HCT116 (cell line): ENCODE results near the gene ODAPH.

Experiments
- ATF3 ChIP-seq: IDR thresholded peaks from 2 replicates; pipeline ENCODE4 v1.6.1; 2012
- MAX ChIP-seq: IDR thresholded peaks from 2 replicates; pipeline ENCODE4 v1.6.1; 2012
- POLR2A ChIP-seq: IDR thresholded peaks from 2 replicates; pipeline ENCODE4 v1.7.0; 2011; ENCODE audit warnings: borderline replicate concordance; ENCODE audit not compliant: insufficient read depth, insufficient read length; ENCODE audit errors: extremely low read depth
- POLR2AphosphoS5 ChIP-seq: IDR thresholded peaks from 2 replicates; pipeline ENCODE4 v1.6.1; 2011; ENCODE audit warnings: mild to moderate bottlenecking, low read depth, low read length, moderate library complexity
- RAD21 ChIP-seq: IDR thresholded peaks from 2 replicates; pipeline ENCODE4 v1.6.1; 2012; ENCODE audit warnings: low read depth, mild to moderate bottlenecking
- SRF ChIP-seq: IDR thresholded peaks from 2 replicates; pipeline ENCODE4 v1.6.1; 2012; ENCODE audit warnings: low read depth
- YY1 ChIP-seq: IDR thresholded peaks from 2 replicates; pipeline ENCODE4 v1.6.1; 2011; ENCODE audit warnings: low read length, low read depth, moderate library complexity, mild to moderate bottlenecking; ENCODE audit not compliant: insufficient replicate concordance; ENCODE audit errors: extremely low read depth
- ZFX ChIP-seq: fragments of 450-650 bp; IDR thresholded peaks from 2 replicates; pipeline ENCODE4 v1.6.1; 2017
- TF ChIP-seq, protein P1 (sequence below), 3 experiments: fragments of 200-600 bp in 1 of 3; sonication (generic) in 1 of 3; IDR thresholded peaks in 2 of 3; conservative IDR thresholded peaks in 1 of 3; 2 replicates each; pipeline ENCODE4 v1.5.1; 2012 to 2017; ENCODE audit warnings: low read depth in 2 of 3, low read length in 2 of 3, antibody characterized with exemption in 1 of 3, borderline replicate concordance in 1 of 3, control low read depth in 1 of 3, mild to moderate bottlenecking in 1 of 3, mixed read lengths in 1 of 3, mixed run types in 1 of 3, moderate library complexity in 1 of 3; ENCODE audit not compliant: insufficient read depth in 1 of 3

GRCh38 chr4:75598390-75598789 lies 42.5 kb downstream of the ODAPH start:
- no peak for TF ChIP-seq ATF3
- no peak for TF ChIP-seq YY1
- no peak for TF ChIP-seq POLR2AphosphoS5
- TF ChIP-seq, protein P1, sequence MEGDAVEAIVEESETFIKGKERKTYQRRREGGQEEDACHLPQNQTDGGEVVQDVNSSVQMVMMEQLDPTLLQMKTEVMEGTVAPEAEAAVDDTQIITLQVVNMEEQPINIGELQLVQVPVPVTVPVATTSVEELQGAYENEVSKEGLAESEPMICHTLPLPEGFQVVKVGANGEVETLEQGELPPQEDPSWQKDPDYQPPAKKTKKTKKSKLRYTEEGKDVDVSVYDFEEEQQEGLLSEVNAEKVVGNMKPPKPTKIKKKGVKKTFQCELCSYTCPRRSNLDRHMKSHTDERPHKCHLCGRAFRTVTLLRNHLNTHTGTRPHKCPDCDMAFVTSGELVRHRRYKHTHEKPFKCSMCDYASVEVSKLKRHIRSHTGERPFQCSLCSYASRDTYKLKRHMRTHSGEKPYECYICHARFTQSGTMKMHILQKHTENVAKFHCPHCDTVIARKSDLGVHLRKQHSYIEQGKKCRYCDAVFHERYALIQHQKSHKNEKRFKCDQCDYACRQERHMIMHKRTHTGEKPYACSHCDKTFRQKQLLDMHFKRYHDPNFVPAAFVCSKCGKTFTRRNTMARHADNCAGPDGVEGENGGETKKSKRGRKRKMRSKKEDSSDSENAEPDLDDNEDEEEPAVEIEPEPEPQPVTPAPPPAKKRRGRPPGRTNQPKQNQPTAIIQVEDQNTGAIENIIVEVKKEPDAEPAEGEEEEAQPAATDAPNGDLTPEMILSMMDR (IDR thresholded peaks at IDR 0.05 in 2 of 3, conservative IDR thresholded peaks at IDR 0.05 in 1 of 3; ENCODE audit: borderline replicate concordance in 1 of 3, insufficient read depth in 1 of 3, low read depth in 2 of 3, low read length in 2 of 3): no peak
- no peak for TF ChIP-seq RAD21
- TF ChIP-seq POLR2A: no peak
- no peak for TF ChIP-seq SRF
- TF ChIP-seq ZFX: no peak
- TF ChIP-seq MAX: no peak
